22Rv1 (cell line): ENCODE results near the gene OPN3.

Source experiments
- H3K27ac ChIP-seq: fragments of 450-650 bp; 2 replicates; pipeline ENCODE4 v1.5.1; 2017
- CTCF ChIP-seq: fragments of 450-650 bp; IDR thresholded peaks from 2 replicates; pipeline ENCODE4 v1.5.1; 2017; ENCODE audit warnings: mild to moderate bottlenecking
- ZFX ChIP-seq: fragments of 450-650 bp; IDR thresholded peaks from 2 replicates; pipeline ENCODE4 v1.6.1; 2017; ENCODE audit warnings: antibody characterized with exemption, borderline replicate concordance

OPN3 gene

GRCh38 chr1:241598249-241598648 is 41.9 kb downstream of the OPN3 start:
- no peak for TF ChIP-seq ZFX
- TF ChIP-seq CTCF = no peak
- H3K27ac ChIP-seq = no peak overlapping the region

- TF ChIP-seq CTCF (no peak), ZFX (no peak)
- H3K27ac ChIP-seq = no peak overlapping the region
These were observed 43.5 kb downstream of the OPN3 start for GRCh38 chr1:241596633-241597032.

- H3K27ac ChIP-seq = no peak overlapping the region
- TF ChIP-seq ZFX = no peak
- TF ChIP-seq CTCF = no peak
These were observed 47.0 kb downstream of the OPN3 start for GRCh38 chr1:241593186-241593585.

- TF ChIP-seq ZFX (no peak), CTCF (no peak)
- no peak overlapping the region for H3K27ac ChIP-seq
These were observed 47.8 kb downstream of the OPN3 start for GRCh38 chr1:241592273-241592958.

- TF ChIP-seq ZFX (no peak), CTCF (no peak)
- H3K27ac ChIP-seq = no peak overlapping the region
These were observed 48.4 kb downstream of the OPN3 start for GRCh38 chr1:241591736-241592135.

- no peak overlapping the region for H3K27ac ChIP-seq
- TF ChIP-seq ZFX = no peak
- TF ChIP-seq CTCF = no peak
These were observed 48.9 kb downstream of the OPN3 start for GRCh38 chr1:241591317-241591716.

- TF ChIP-seq ZFX (no peak), CTCF (no peak)
- no peak overlapping the region for H3K27ac ChIP-seq
These were observed 49.5 kb downstream of the OPN3 start for GRCh38 chr1:241590719-241591118.
